ENCODE data around the gene CLSTN2.

Gene CLSTN2

GRCh38 chr3:140223197-140223596, 288.2 kb downstream of the CLSTN2 start:
- Histone ChIP-seq H3K27me3 (ENCODE audit: insufficient read depth, low read length) (no peaks in the 10 kb centered on the region), H2AFZ (ENCODE audit: low read depth, low read length) (no peak overlapping the region), H3K4me3 (ENCODE audit: low read length) (no peak overlapping the region), H3K36me3 (ENCODE audit: insufficient read depth, low read length) (no peaks in the 10 kb centered on the region), H3K9me3 (ENCODE audit: low read length) (no peaks in the 10 kb centered on the region), H3K4me1 (ENCODE audit: insufficient read depth, low read length) (no peaks in the 10 kb centered on the region)

GRCh38 chr3:140223631-140224030, 288.6 kb downstream of the CLSTN2 start:
- H2AFZ ChIP-seq (ENCODE audit: low read depth, low read length) = no peak overlapping the region

GRCh38 chr3:140224307-140224706, 289.3 kb downstream of the CLSTN2 start:
- no peak overlapping the region for H2AFZ ChIP-seq (ENCODE audit: low read depth, low read length)
- no peaks in the 10 kb centered on the region for H3K9me3 ChIP-seq (ENCODE audit: low read length)
- H3K4me1 ChIP-seq (ENCODE audit: insufficient read depth, low read length) = no peaks in the 10 kb centered on the region
- H3K36me3 ChIP-seq (ENCODE audit: insufficient read depth, low read length) = no peaks in the 10 kb centered on the region
- H3K27me3 ChIP-seq (ENCODE audit: insufficient read depth, low read length) = no peaks in the 10 kb centered on the region
- no peak overlapping the region for H3K4me3 ChIP-seq (ENCODE audit: low read length)

More at GRCh38 chr3:140223631-140224030, 288.6 kb downstream of the CLSTN2 start:
- Histone ChIP-seq H3K4me3 (ENCODE audit: low read length) (no peak overlapping the region), H3K4me1 (ENCODE audit: insufficient read depth, low read length) (no peaks in the 10 kb centered on the region), H3K36me3 (ENCODE audit: insufficient read depth, low read length) (no peaks in the 10 kb centered on the region), H3K27me3 (ENCODE audit: insufficient read depth, low read length) (no peaks in the 10 kb centered on the region), H3K9me3 (ENCODE audit: low read length) (no peaks in the 10 kb centered on the region)

GRCh38 chr3:140225996-140226395, 291.0 kb downstream of the CLSTN2 start:
- Histone ChIP-seq H3K27me3 (ENCODE audit: insufficient read depth, low read length) (no peaks in the 10 kb centered on the region), H3K9me3 (ENCODE audit: low read length) (no peaks in the 10 kb centered on the region), H3K36me3 (ENCODE audit: insufficient read depth, low read length) (no peaks in the 10 kb centered on the region), H3K4me1 (ENCODE audit: insufficient read depth, low read length) (no peaks in the 10 kb centered on the region), H2AFZ (ENCODE audit: low read depth, low read length) (no peak overlapping the region), H3K4me3 (ENCODE audit: low read length) (no peak overlapping the region)

- H3K4me3 ChIP-seq (ENCODE audit: low read length) = no peak overlapping the region
- H3K9me3 ChIP-seq (ENCODE audit: low read length) = no peaks in the 10 kb centered on the region
- no peaks in the 10 kb centered on the region for H3K4me1 ChIP-seq (ENCODE audit: insufficient read depth, low read length)
- no peaks in the 10 kb centered on the region for H3K36me3 ChIP-seq (ENCODE audit: insufficient read depth, low read length)
- H3K27me3 ChIP-seq (ENCODE audit: insufficient read depth, low read length) = no peaks in the 10 kb centered on the region
- H2AFZ ChIP-seq (ENCODE audit: low read depth, low read length) = no peak overlapping the region
Measured at GRCh38 chr3:140233702-140234101, 298.7 kb downstream of the CLSTN2 start.

GRCh38 chr3:140234256-140234655, 299.3 kb downstream of the CLSTN2 start:
- Histone ChIP-seq H3K36me3 (ENCODE audit: insufficient read depth, low read length) (no peaks in the 10 kb centered on the region), H3K4me1 (ENCODE audit: insufficient read depth, low read length) (no peaks in the 10 kb centered on the region), H2AFZ (ENCODE audit: low read depth, low read length) (no peak overlapping the region), H3K4me3 (ENCODE audit: low read length) (no peak overlapping the region), H3K27me3 (ENCODE audit: insufficient read depth, low read length) (no peaks in the 10 kb centered on the region), H3K9me3 (ENCODE audit: low read length) (no peaks in the 10 kb centered on the region)

- H2AFZ ChIP-seq (ENCODE audit: low read depth, low read length) = no peak overlapping the region
- no peaks in the 10 kb centered on the region for H3K27me3 ChIP-seq (ENCODE audit: insufficient read depth, low read length)
- no peaks in the 10 kb centered on the region for H3K9me3 ChIP-seq (ENCODE audit: low read length)
Measured at GRCh38 chr3:140236836-140237501, 302.0 kb downstream of the CLSTN2 start.

GRCh38 chr3:140238646-140239314, 303.8 kb downstream of the CLSTN2 start:
- no peak overlapping the region for H3K4me3 ChIP-seq (ENCODE audit: low read length)
- no peaks in the 10 kb centered on the region for H3K27me3 ChIP-seq (ENCODE audit: insufficient read depth, low read length)
- H3K9me3 ChIP-seq (ENCODE audit: low read length) = no peaks in the 10 kb centered on the region
- no peaks in the 10 kb centered on the region for H3K36me3 ChIP-seq (ENCODE audit: insufficient read depth, low read length)
- no peaks in the 10 kb centered on the region for H3K4me1 ChIP-seq (ENCODE audit: insufficient read depth, low read length)
- H2AFZ ChIP-seq (ENCODE audit: low read depth, low read length) = no peak overlapping the region

More at GRCh38 chr3:140236836-140237501, 302.0 kb downstream of the CLSTN2 start:
- H3K4me3 ChIP-seq (ENCODE audit: low read length) = no peak overlapping the region
- no peaks in the 10 kb centered on the region for H3K4me1 ChIP-seq (ENCODE audit: insufficient read depth, low read length)
- H3K36me3 ChIP-seq (ENCODE audit: insufficient read depth, low read length) = no peaks in the 10 kb centered on the region

GRCh38 chr3:140242818-140243276, 307.9 kb downstream of the CLSTN2 start:
- Histone ChIP-seq H2AFZ (ENCODE audit: low read depth, low read length) (no peak overlapping the region), H3K36me3 (ENCODE audit: insufficient read depth, low read length) (no peaks in the 10 kb centered on the region), H3K4me1 (ENCODE audit: insufficient read depth, low read length) (no peaks in the 10 kb centered on the region), H3K9me3 (ENCODE audit: low read length) (no peaks in the 10 kb centered on the region), H3K4me3 (ENCODE audit: low read length) (no peak overlapping the region), H3K27me3 (ENCODE audit: insufficient read depth, low read length) (no peaks in the 10 kb centered on the region)

- no peaks in the 10 kb centered on the region for H3K9me3 ChIP-seq (ENCODE audit: low read length)
- H2AFZ ChIP-seq (ENCODE audit: low read depth, low read length) = no peak overlapping the region
- H3K27me3 ChIP-seq (ENCODE audit: insufficient read depth, low read length) = no peaks in the 10 kb centered on the region
- no peaks in the 10 kb centered on the region for H3K36me3 ChIP-seq (ENCODE audit: insufficient read depth, low read length)
- no peak overlapping the region for H3K4me3 ChIP-seq (ENCODE audit: low read length)
- no peaks in the 10 kb centered on the region for H3K4me1 ChIP-seq (ENCODE audit: insufficient read depth, low read length)
Measured at GRCh38 chr3:140243575-140243974, 308.6 kb downstream of the CLSTN2 start.

- Histone ChIP-seq H3K9me3 (ENCODE audit: low read length) (no peaks in the 10 kb centered on the region), H3K4me3 (ENCODE audit: low read length) (no peak overlapping the region), H3K4me1 (ENCODE audit: insufficient read depth, low read length) (no peaks in the 10 kb centered on the region), H2AFZ (ENCODE audit: low read depth, low read length) (no peak overlapping the region), H3K36me3 (ENCODE audit: insufficient read depth, low read length) (no peaks in the 10 kb centered on the region), H3K27me3 (ENCODE audit: insufficient read depth, low read length) (no peaks in the 10 kb centered on the region)
Measured at GRCh38 chr3:140244893-140245292, 309.9 kb downstream of the CLSTN2 start.

GRCh38 chr3:140246578-140246977, 311.6 kb downstream of the CLSTN2 start:
- H3K4me1 ChIP-seq (ENCODE audit: insufficient read depth, low read length) = no peaks in the 10 kb centered on the region
- H3K36me3 ChIP-seq (ENCODE audit: insufficient read depth, low read length) = no peaks in the 10 kb centered on the region
- H3K27me3 ChIP-seq (ENCODE audit: insufficient read depth, low read length) = no peaks in the 10 kb centered on the region
- H3K4me3 ChIP-seq (ENCODE audit: low read length) = no peak overlapping the region
- no peak overlapping the region for H2AFZ ChIP-seq (ENCODE audit: low read depth, low read length)
- H3K9me3 ChIP-seq (ENCODE audit: low read length) = no peaks in the 10 kb centered on the region

GRCh38 chr3:140247775-140248174, 312.8 kb downstream of the CLSTN2 start:
- Histone ChIP-seq H2AFZ (ENCODE audit: low read depth, low read length) (no peak overlapping the region), H3K27me3 (ENCODE audit: insufficient read depth, low read length) (no peaks in the 10 kb centered on the region), H3K36me3 (ENCODE audit: insufficient read depth, low read length) (no peaks in the 10 kb centered on the region), H3K4me3 (ENCODE audit: low read length) (no peak overlapping the region), H3K4me1 (ENCODE audit: insufficient read depth, low read length) (no peaks in the 10 kb centered on the region), H3K9me3 (ENCODE audit: low read length) (no peaks in the 10 kb centered on the region)

Data from neuron (in vitro differentiated cells).